Measurements from ENCODE around the gene KIRREL3.

Gene KIRREL3

DNA sequence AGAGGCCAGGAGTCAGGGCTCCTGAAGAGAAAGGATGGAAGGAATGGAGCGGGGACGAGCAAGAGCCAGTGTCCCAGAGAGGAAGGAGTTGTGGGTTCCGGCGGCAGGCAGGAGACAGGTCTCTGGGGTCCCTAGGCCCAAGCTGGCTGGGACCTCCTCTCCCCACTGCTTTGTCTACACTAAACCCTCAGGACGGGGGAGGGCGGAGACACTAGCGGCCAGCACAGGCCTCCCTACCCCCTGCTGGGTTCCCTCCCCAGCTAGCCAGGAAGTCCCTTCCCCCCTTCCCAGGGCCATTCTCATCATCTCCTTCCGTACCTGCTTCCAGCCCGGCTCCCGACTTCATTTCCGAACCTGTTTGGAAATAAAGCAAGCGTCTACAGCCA lies 565.6 kb downstream of the KIRREL3 start:
- Histone ChIP-seq H3K79me1 (ENCODE audit: low read depth, low read length) (no peaks in the 10 kb centered on the region), H3K23ac (ENCODE audit: low read depth, low read length, poor library complexity) (peak overlapping the region; percentile 19), H2BK5ac (ENCODE audit: low read length) (peak overlapping the region; percentile 77), H2AFZ (ENCODE audit: low read length) (peak overlapping the region; percentile 35), H3K4me3 (ENCODE audit: low read length in 2 of 2) (no peak overlapping the region), H4K8ac (ENCODE audit: low read depth, low read length) (no peak overlapping the region), H3K18ac (ENCODE audit: low read length) (peak overlapping the region; percentile 84), H3K9me3 (replicated peaks in 1 of 2; ENCODE audit: control insufficient read depth in 2 of 2, insufficient read depth in 1 of 2, low read depth in 1 of 2, low read length in 2 of 2) (peaks cover 0 to 4% of the 10 kb centered on the region in 2 donors), H2BK12ac (ENCODE audit: low read length) (no peak overlapping the region), H3K9ac (ENCODE audit: low read depth, low read length, poor library complexity) (no peak overlapping the region), H3K4me1 (ENCODE audit: control insufficient read depth in 2 of 2, insufficient read depth in 1 of 2, low read depth in 1 of 2, low read length in 2 of 2) (peaks cover 3 to 16% of the 10 kb centered on the region in 2 donors), H3K4ac (ENCODE audit: low read length) (peak overlapping the region; percentile 45), H3K27ac (replicated peaks; ENCODE audit: low read length) (no peak overlapping the region), H2AK5ac (ENCODE audit: low read depth, low read length) (peak overlapping the region; percentile 64), H4K91ac (ENCODE audit: low read depth, low read length, poor library complexity) (no peak overlapping the region), H3K14ac (ENCODE audit: low read length) (peak overlapping the region; percentile 44), H3K36me3 (replicated peaks in 1 of 2; ENCODE audit: control insufficient read depth in 2 of 2, insufficient read depth in 2 of 2, low read length in 2 of 2) (peaks cover 0 to 5% of the 10 kb centered on the region in 2 donors), H2BK15ac (ENCODE audit: low read length) (peak overlapping the region; percentile 81), H3K27me3 (ENCODE audit: control insufficient read depth in 3 of 3, insufficient read depth in 3 of 3, low read depth in 1 of 3, low read length in 3 of 3) (no peaks in the 10 kb centered on the region), H2BK120ac (ENCODE audit: low read depth, low read length) (peak overlapping the region; percentile 44), H3K4me2 (ENCODE audit: insufficient read depth, low read length, poor library complexity, severe bottlenecking) (no peak overlapping the region)
- DNase-seq (ENCODE audit: low spot score): no peak
- WGBS, 2 donors (ENCODE audit: extremely low coverage in 2 of 2, insufficient read length in 2 of 2, insufficient replicate concordance in 1 of 2): no CpG with 5 or more reads among the region's 12 CpGs

DNA sequence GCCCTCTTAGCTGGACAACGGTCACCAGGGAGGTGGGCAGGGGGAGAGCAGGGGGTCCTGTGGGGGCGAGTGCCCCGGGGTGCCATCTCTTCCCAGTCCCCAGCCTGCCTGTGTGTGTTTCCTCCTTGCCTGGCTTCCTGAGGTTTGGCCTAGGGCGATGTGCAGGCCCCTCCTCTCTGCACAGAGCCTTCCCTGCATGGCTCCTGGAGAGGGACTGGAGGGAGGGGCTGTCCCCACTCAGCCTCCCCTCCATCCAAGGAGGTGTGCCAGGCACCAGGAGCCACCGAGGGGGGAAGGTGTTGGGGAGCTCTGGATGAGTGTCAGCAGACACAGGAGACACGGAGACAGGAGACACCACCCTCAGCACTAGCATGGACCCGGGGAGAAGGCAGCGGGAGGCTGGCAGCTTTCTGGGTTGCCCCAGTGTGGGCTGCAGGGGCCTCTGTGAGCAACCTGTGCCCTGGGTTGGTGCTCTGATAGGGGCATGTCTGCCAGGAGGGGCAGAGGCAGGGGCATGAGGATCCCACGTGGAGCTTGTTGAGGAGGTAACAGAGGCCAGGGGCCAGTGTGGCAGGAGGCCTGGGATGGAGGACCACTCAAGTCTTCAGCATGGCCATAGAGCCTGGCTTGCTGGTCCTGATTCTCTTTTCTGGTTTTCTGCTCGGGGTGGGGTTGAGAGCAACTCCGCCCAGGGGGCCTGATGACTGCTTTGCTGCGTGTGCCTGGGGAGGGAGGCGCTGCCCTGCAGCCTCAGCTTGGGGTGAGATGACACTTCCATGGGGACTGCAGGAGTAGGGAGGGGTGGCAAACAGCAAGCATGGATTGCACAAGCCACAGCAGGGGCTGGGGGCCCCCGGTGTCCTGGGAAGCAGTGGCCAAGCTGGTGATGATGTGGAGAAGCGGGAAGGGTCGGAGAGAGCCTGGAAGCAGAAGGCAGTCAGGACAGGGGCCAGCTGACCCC lies 566.3 kb downstream of the KIRREL3 start:
- Histone ChIP-seq H3K23ac (ENCODE audit: low read depth, low read length, poor library complexity) (peak overlapping the region; percentile 19), H4K91ac (ENCODE audit: low read depth, low read length, poor library complexity) (no peak overlapping the region), H3K9me3 (replicated peaks in 1 of 2; ENCODE audit: control insufficient read depth in 2 of 2, insufficient read depth in 1 of 2, low read depth in 1 of 2, low read length in 2 of 2) (peaks cover 0 to 4% of the 10 kb centered on the region in 2 donors), H3K79me1 (ENCODE audit: low read depth, low read length) (no peaks in the 10 kb centered on the region), H3K4me2 (ENCODE audit: insufficient read depth, low read length, poor library complexity, severe bottlenecking) (no peak overlapping the region), H3K4me1 (ENCODE audit: control insufficient read depth in 2 of 2, insufficient read depth in 1 of 2, low read depth in 1 of 2, low read length in 2 of 2) (peaks cover 3 to 16% of the 10 kb centered on the region in 2 donors), H2BK15ac (ENCODE audit: low read length) (peak overlapping the region; percentile 81), H2AFZ (ENCODE audit: low read length) (peak overlapping the region; percentile 76), H3K14ac (ENCODE audit: low read length) (peak overlapping the region; percentile 44), H3K4ac (ENCODE audit: low read length) (peak overlapping the region; percentile 45), H2BK120ac (ENCODE audit: low read depth, low read length) (peak overlapping the region; percentile 44), H2BK12ac (ENCODE audit: low read length) (peak overlapping the region; percentile 63), H3K36me3 (replicated peaks in 1 of 2; ENCODE audit: control insufficient read depth in 2 of 2, insufficient read depth in 2 of 2, low read length in 2 of 2) (peaks cover 0 to 5% of the 10 kb centered on the region in 2 donors), H2BK5ac (ENCODE audit: low read length) (peak overlapping the region; percentile 77), H3K27ac (replicated peaks; ENCODE audit: low read length) (no peak overlapping the region), H3K18ac (ENCODE audit: low read length) (peak overlapping the region; percentile 66), H4K8ac (ENCODE audit: low read depth, low read length) (no peak overlapping the region), H2AK5ac (ENCODE audit: low read depth, low read length) (peak overlapping the region; percentile 64), H3K4me3 (ENCODE audit: low read length in 2 of 2) (no peak overlapping the region), H3K27me3 (ENCODE audit: control insufficient read depth in 3 of 3, insufficient read depth in 3 of 3, low read depth in 1 of 3, low read length in 3 of 3) (no peaks in the 10 kb centered on the region), H3K9ac (ENCODE audit: low read depth, low read length, poor library complexity) (peak overlapping the region; percentile 30)
- no peak for DNase-seq (ENCODE audit: low spot score)
- no CpG with 5 or more reads among the region's 16 CpGs for WGBS, 2 donors (ENCODE audit: extremely low coverage in 2 of 2, insufficient read length in 2 of 2, insufficient replicate concordance in 1 of 2)

DNA sequence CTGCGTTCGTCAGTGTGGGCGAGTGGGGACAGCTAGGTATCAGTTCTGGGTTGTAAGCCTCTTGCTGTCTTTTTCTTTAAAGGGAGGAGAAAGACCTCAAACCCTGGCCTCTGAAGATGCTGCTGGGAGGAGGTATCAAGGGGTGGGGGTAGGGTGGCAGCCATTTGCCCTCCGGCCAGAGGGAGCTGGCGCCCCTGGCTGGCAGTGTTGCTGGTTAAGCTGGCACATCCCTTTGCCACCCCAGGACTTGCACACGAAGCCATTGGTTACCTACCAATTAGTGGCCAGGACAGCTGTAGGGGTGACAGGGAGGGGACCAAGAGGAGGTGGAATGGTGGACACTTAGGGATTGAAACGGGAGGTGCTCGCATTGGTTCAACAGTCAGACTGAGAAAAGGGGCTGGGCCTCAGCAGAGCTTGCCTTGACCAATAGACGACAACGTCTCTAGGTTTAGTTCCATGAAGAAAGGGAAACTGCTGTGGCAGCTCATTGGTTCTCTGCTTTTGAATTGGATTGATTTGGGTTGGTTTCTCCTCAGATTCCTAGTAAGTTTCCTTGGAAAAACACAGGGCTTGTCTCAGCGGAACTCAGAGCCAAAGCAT lies 567.2 kb downstream of the KIRREL3 start:
- Histone ChIP-seq H3K27ac (replicated peaks; ENCODE audit: low read length) (no peak overlapping the region), H2BK5ac (ENCODE audit: low read length) (peak overlapping the region; percentile 77), H3K4me3 (ENCODE audit: low read length in 2 of 2) (no peak overlapping the region), H4K8ac (ENCODE audit: low read depth, low read length) (no peak overlapping the region), H2AFZ (ENCODE audit: low read length) (peak overlapping the region; percentile 76), H3K36me3 (replicated peaks in 1 of 2; ENCODE audit: control insufficient read depth in 2 of 2, insufficient read depth in 2 of 2, low read length in 2 of 2) (peaks cover 0 to 5% of the 10 kb centered on the region in 2 donors), H3K4ac (ENCODE audit: low read length) (no peak overlapping the region), H3K79me1 (ENCODE audit: low read depth, low read length) (no peaks in the 10 kb centered on the region), H4K91ac (ENCODE audit: low read depth, low read length, poor library complexity) (no peak overlapping the region), H2BK15ac (ENCODE audit: low read length) (no peak overlapping the region), H3K9ac (ENCODE audit: low read depth, low read length, poor library complexity) (no peak overlapping the region), H3K4me1 (ENCODE audit: control insufficient read depth in 2 of 2, insufficient read depth in 1 of 2, low read depth in 1 of 2, low read length in 2 of 2) (peaks cover 3 to 16% of the 10 kb centered on the region in 2 donors), H3K23ac (ENCODE audit: low read depth, low read length, poor library complexity) (peak overlapping the region; percentile 8), H3K4me2 (ENCODE audit: insufficient read depth, low read length, poor library complexity, severe bottlenecking) (no peak overlapping the region), H3K9me3 (replicated peaks in 1 of 2; ENCODE audit: control insufficient read depth in 2 of 2, insufficient read depth in 1 of 2, low read depth in 1 of 2, low read length in 2 of 2) (peaks cover 0 to 4% of the 10 kb centered on the region in 2 donors), H2BK120ac (ENCODE audit: low read depth, low read length) (no peak overlapping the region), H3K14ac (ENCODE audit: low read length) (no peak overlapping the region), H2BK12ac (ENCODE audit: low read length) (no peak overlapping the region), H3K18ac (ENCODE audit: low read length) (peak overlapping the region; percentile 66), H2AK5ac (ENCODE audit: low read depth, low read length) (no peak overlapping the region), H3K27me3 (ENCODE audit: control insufficient read depth in 3 of 3, insufficient read depth in 3 of 3, low read depth in 1 of 3, low read length in 3 of 3) (no peaks in the 10 kb centered on the region)
- WGBS, 2 donors (ENCODE audit: extremely low coverage in 2 of 2, insufficient read length in 2 of 2, insufficient replicate concordance in 1 of 2): no CpG with 5 or more reads among the region's 11 CpGs
- DNase-seq (ENCODE audit: low spot score): no peak

DNA sequence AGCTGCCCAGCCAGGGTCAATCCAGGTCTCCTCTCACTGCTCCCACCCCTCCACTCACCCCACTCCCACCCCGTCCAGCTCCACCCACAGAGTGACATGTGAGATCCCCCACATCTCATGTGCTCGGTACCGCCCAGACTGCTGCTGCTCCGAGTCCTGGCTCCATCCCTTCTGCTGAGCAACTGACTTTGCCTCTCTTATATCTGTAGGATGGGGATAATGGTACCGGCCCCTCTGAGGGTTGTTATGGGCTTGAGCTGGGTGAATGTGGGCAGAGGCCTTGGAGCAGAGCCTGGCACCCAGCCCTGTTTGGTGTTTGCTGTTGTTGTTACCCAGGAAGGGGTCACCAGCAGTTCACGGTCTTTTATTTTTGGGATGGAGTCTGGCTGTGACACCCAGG lies 568.0 kb downstream of the KIRREL3 start:
- WGBS, 2 donors (ENCODE audit: extremely low coverage in 2 of 2, insufficient read length in 2 of 2, insufficient replicate concordance in 1 of 2): no CpG with 5 or more reads among the region's 6 CpGs
- Histone ChIP-seq H3K27me3 (ENCODE audit: control insufficient read depth in 3 of 3, insufficient read depth in 3 of 3, low read depth in 1 of 3, low read length in 3 of 3) (no peaks in the 10 kb centered on the region), H3K4me3 (ENCODE audit: low read length in 2 of 2) (no peak overlapping the region), H3K4me1 (ENCODE audit: control insufficient read depth in 2 of 2, insufficient read depth in 1 of 2, low read depth in 1 of 2, low read length in 2 of 2) (peaks cover 3 to 16% of the 10 kb centered on the region in 2 donors), H3K18ac (ENCODE audit: low read length) (peak overlapping the region; percentile 72), H3K4me2 (ENCODE audit: insufficient read depth, low read length, poor library complexity, severe bottlenecking) (no peak overlapping the region), H2BK12ac (ENCODE audit: low read length) (no peak overlapping the region), H3K79me1 (ENCODE audit: low read depth, low read length) (no peaks in the 10 kb centered on the region), H2BK120ac (ENCODE audit: low read depth, low read length) (no peak overlapping the region), H3K36me3 (replicated peaks in 1 of 2; ENCODE audit: control insufficient read depth in 2 of 2, insufficient read depth in 2 of 2, low read length in 2 of 2) (peaks cover 0 to 3% of the 10 kb centered on the region in 2 donors), H3K4ac (ENCODE audit: low read length) (no peak overlapping the region), H4K91ac (ENCODE audit: low read depth, low read length, poor library complexity) (no peak overlapping the region), H2AFZ (ENCODE audit: low read length) (no peak overlapping the region), H3K9ac (ENCODE audit: low read depth, low read length, poor library complexity) (no peak overlapping the region), H3K23ac (ENCODE audit: low read depth, low read length, poor library complexity) (no peak overlapping the region), H2AK5ac (ENCODE audit: low read depth, low read length) (peak overlapping the region; percentile 45), H3K14ac (ENCODE audit: low read length) (no peak overlapping the region), H3K9me3 (replicated peaks in 1 of 2; ENCODE audit: control insufficient read depth in 2 of 2, insufficient read depth in 1 of 2, low read depth in 1 of 2, low read length in 2 of 2) (peaks cover 0 to 2% of the 10 kb centered on the region in 2 donors), H4K8ac (ENCODE audit: low read depth, low read length) (no peak overlapping the region), H2BK5ac (ENCODE audit: low read length) (no peak overlapping the region), H2BK15ac (ENCODE audit: low read length) (no peak overlapping the region), H3K27ac (replicated peaks; ENCODE audit: low read length) (no peak overlapping the region)
- DNase-seq (ENCODE audit: low spot score): no peak

Data from neuronal stem cell (in vitro differentiated cells).